HTR-8/SVneo (cell line): ENCODE results near the gene CIB2.

ENCODE experiments used
- DNase-seq: peaks from one replicate; pipeline ENCODE4 v3.0.0; 2011; ENCODE audit warnings: low spot score, mixed read lengths; ENCODE audit not compliant: insufficient read length
- FAIRE-seq: peaks from 2 replicates; lab custom pipeline; 2011; peaks lifted over from hg19 to GRCh38; lab: Jason Lieb, UNC

Gene CIB2

DNA sequence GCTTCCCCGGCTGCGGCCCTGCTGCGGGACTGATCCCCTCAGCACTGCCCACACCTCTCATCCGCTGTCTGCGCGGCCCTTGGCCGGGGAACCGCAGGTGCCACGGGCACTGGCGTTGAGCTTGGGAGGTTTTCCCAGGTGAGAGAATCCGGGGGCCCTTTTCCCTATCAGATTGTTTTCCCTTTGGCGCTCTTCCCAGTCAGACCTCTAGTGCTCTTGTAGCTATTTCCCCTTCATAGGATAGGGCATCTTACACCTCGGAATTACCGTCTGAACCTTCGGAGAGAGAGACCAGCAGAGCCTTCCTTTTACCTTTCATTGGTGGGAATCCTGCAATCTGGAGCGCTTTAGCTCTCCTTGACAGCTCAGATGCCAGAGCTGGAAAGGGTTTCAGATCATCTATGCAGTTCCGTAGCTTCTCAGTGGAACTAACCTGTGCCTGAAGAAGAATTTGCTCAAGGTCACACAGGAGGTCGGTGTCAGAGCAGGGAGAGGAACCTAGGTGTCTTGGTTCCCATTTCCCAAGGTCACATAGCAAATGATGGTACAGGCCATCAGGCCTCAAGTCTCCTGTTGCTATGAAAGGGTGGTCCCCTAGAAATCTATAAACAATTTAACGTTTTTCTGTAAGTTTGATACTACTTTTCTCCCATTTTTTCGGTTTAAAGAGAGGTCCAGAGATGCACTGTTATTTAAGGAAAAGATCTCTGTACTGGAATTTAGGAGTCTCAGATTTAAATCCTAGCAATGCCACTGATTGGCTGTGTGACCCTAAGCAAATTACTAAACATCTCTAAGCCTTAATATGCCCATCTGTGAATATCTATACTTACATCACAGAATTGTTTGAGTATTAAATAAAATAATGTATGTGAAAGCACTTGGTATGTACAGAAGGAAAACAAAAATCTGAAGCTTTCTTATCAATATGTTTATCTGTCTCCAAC, 18.8 kb upstream of the CIB2 start:
- FAIRE-seq (no peak), DNase-seq (no peak)

DNA sequence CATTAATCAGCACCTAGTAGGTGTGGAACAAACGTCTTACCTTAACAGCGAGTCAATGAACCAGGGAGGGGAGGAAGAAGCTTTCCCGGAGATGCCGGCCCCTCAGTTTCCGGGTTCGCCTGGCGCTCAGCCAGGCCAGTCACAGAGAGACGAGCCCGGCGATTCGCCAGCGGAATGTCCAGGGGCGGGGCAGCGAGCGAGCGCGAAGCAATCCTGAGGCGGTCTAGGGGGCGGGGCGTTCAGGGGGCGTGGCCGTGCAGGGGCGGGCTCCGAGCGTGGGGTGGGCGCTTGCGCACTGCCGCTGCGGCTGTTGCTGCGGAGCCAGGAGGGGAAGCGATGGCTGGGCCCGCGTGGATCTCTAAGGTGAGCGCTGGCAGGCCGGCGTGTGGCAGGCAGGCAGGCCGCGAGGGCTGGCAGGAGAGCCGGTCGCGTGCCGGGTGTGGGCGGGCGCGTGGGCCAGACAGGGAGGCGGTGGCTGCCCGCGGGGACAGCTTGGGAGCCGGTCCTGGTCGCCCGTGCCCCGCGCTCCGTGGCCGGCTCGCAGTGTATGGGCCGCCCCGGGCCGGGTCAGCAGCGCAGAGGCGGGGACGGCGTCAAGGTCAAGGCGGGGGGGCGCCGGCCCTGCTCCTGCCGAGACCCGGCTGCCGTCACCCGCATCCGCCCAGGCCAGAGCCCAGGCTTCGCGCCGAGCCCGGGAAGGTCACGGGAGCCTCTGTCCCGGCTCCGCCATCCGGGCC, 18.0 kb upstream of the CIB2 start, which contains the start of gene IDH3A:
Gene IDH3A, plus strand, starts transcription at position 295 of the 737 bp plus-strand sequence. Its CDS starts 42 bp downstream, at position 337.
- peak; percentile 88 for FAIRE-seq

DNA sequence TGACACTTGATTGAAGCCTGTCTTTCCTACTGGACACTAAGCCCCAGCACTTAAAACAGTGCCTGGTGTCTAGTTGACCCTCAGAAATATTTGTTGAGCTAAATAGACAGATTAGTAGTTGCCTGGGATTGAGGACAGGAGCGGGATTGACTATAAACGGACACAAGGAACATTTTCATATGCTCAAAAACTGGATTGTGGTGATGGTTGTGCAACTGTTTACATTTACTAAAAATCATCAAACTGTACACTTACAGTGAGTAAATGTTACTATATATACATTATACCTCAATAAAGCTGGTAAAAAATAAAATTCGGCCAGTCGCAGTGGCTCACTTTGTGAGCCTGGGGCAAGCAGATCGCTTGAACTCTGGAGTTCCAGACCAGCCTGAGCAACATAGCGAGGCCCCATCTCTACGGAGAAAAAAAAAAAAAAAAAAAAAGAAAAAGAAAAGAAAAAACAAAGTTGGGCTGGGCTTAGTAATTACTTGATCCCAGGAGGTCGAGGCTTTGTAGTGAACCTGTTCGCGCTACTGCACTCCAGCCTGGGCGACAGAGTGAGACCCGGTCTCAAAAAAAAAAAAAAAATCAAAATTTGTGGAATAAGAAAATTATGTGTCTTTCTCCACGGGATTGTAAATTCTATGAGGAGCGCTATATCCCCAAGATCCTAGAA, 17.3 kb upstream of the CIB2 start:
- FAIRE-seq, result no peak
- no peak for DNase-seq

More for the DNA sequence above, 18.0 kb upstream of the CIB2 start, which contains the start of gene IDH3A:
- DNase-seq, result peak; percentile 95

DNA sequence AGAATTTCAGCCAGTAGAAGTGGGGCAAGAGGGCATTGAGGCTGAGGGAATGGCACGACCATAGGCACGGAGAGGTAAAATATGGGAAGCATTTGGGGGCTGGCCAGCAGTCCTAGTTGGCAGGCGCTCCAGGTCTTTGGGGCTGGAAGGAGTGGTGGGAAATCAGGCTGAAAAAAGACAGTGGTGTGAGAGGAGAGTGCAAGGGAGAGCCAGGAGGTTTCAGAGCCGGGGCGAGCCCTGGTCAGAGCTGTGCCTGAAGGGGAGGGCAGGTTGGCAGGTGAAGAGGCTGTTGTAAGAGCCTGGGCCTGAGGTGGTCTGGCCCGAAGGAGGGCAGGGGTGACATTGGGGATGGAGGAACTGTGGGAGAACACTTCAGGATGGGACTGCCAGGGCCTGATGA, 16.3 kb upstream of the CIB2 start:
- no peak for DNase-seq

DNA sequence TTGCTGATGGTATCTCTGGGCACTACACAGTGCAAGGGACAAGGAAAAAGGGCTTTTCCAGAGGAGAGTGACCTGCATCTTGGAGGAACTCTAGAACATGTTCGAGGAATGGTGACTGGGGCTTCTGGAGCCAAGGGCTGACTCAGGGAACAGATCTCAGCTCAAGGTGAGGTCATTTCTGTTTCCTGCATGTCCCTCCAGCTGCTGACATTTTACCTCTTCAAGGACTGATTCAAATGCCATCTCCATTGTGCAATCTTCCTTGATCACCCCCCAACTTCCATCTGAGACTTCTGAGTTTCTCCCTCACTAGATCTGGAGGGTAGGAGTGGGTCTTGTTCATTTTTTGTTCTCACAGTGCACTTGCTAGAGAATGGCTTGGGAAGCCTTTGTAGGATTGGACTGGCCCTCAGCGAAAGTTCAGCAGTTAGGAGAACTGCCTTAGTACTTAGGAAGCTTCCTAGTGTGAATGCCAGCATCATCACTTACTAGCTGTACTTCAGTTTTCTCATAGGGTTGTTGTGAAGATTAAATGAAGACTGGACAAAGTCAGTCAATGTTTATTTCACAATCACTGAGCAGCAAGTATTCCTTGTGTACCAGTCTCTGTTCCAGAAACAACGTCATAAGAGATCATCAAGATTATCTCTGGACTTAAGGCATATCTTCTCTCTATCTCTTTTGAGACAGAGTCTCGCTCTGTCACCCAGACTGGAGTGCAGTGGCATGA, 15.3 kb upstream of the CIB2 start:
- DNase-seq, result no peak
- FAIRE-seq, result no peak

More for the DNA sequence above, 16.3 kb upstream of the CIB2 start:
- FAIRE-seq, result no peak

DNA sequence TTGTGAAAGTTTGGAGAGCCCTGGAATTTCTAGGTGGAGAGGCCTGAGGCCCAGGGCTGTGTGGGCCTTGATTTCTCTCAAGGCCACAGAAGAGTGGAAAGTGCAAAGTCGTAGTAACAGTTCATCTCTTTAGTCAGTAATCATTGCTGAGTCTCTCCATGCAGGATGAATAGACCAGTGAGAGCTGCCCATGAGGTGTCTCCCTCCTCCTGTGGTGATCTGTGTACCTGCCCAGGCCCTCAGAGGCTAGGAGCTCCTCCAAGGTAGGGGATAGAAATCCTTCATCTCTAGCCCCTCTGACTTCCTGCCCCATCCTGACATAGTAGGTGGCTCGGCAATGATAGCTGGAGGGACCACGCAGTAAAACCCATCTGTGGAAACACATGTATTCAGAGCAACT, 11.1 kb upstream of the CIB2 start:
- no peak for FAIRE-seq

DNA sequence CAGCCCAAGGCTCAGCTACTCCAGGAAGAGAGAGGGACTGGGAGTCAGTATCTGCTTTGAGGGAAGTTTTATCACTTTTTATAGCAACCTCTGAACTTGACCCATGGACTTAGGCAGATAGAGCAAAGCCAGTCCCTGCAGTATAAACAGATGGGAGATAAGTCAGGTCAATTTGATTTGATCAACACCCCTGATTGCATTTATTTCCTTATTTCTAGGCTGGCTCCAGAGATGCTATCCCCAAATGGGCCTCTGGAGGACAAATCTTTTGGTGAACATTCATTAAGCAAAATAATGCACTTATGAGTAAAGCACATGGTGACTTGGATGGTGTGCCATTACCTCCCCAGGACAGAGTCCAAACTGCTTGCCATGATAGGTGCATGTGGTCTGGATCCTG, 9.0 kb upstream of the CIB2 start:
- DNase-seq (no peak), FAIRE-seq (no peak)

More for the DNA sequence above, 11.1 kb upstream of the CIB2 start:
- no peak for DNase-seq

DNA sequence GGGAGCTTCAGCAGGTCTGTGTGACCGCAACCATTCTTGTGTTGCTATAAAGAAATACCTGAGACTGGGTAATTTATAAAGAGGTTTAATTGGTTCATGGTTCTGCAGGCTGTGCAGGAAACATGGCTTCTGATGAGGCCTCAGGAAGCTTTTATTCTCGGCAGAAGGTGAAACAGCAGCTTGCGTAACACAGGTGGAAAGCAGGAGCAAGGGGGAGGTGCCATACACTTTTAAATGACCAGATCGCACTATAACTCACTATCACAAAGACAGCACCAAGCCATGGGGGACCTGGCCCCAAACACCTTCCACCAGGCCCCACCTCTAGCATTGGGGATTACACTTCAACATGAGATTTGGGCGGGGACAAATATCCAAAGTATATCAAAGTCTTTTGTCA, 8.3 kb upstream of the CIB2 start:
- FAIRE-seq, result no peak
- no peak for DNase-seq

DNA sequence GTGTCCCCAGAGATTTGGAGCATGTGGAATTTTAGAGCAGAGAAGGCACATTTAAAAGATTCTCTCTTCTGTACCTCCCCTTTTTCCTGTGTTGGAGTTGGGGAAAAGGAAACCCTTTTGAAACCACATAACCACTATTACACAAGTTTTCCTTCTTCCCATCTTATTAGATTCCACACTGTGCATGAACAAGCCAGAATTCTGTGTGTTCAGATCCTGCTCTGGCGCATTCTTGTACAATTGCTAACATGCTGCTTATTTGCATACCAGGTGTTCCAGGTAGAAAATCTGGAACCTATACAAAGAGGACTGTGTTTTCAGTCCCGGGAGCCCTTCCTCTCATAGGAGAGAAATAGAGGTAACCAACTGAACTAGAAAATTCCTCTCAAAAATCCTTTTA, 2.6 kb upstream of the CIB2 start:
- no peak for DNase-seq
- no peak for FAIRE-seq

DNA sequence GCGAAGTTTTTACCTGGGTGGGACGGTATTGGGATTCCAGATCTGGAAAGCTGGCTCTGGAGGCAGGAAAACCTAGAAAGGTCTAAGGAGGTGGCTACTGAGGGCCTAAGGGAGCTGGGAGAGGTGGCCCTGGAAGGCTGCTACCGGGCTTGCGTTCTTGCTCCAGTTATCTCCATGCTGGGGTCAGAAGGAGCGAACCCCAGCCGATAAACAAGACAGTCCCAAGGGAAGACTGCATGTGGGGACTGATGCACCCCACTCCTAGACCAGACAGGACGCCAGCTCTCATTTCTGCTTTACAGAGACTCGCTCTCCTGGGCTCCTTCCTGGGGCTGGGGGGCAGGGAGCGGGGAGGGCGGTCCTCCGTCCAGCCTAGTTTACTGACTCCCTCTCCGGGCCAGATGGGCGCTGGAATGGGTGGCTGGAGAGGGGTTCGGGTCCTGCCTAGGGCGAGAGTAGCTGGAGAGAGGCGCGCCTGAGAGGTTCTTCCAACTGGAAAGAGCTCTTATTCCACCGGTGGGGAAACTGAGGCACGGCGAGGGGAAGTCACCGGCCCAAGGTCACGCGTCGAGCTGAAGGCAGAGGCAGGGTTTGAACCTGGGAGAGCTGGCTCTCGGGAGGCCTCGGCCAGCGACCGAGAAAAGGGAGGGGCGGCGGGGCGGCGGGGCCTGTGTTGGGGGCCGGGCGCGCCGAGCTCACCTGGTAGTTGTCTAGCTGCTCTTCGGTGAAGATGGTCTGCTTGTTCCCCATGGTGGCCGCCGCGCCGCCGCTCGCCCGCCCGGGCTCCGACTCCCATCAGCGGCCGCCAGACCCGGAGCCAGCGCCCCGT, 565 bp downstream of the CIB2 start:
- no peak for FAIRE-seq
- no peak for DNase-seq

DNA sequence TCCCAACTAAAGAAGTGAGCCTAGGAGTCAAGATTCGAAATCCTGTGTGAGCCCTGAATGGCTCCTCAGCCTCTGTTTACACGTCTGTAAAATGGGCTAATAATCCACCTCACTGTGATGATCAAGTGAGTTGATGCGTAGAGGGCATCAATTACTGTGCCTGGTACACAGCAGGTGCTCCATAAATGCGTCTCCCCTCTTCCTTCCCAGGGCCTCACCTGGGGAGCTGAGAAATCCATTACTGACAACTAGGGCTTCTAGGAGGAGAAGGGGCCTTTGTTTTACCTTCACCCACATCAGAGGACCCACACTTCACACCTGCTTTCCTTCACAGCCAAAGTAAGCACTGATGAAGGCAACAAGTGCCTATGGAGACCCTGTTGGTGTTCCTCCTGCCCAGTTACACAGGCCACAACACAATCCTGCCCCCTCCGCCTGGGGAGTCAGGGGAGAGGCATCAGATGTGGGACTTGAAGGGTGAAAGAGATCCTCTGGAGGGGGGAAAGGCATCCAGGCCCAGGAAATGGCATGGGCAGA, 1.4 kb downstream of the CIB2 start:
- FAIRE-seq (no peak), DNase-seq (no peak)

DNA sequence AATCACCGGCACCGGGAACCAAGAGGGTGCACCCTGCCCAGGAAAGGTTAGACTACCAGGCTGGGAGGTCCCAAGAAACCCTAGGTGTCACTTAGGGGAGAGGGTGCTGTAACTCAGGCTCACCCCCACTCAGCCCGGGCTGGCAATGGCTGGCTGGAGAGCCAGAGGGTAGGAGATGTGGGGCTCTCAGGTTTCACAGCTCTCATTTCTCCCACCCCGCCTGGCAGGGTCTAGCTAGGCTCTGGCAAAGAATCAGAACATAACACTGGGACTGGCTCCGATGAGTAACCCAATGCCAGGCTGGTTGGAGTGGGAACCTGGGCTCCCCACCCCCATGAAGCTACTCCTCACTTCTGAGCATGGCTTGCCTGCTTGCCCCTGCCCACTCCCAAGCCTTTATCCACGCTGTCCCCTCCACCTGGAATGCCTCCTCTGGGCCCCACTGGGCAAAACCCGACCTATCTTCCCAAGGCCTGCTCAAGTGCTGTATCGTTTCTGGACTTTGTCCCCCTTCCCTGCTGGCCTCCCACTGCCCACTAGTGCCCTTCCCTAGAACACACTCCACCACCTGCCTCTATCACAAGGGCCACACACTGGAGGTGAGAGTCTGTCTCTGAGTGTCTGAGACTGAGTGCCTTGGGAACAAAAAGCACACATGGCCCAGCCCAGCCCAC, 2.0 kb downstream of the CIB2 start:
- DNase-seq, result peak; percentile 44
- FAIRE-seq, result no peak

DNA sequence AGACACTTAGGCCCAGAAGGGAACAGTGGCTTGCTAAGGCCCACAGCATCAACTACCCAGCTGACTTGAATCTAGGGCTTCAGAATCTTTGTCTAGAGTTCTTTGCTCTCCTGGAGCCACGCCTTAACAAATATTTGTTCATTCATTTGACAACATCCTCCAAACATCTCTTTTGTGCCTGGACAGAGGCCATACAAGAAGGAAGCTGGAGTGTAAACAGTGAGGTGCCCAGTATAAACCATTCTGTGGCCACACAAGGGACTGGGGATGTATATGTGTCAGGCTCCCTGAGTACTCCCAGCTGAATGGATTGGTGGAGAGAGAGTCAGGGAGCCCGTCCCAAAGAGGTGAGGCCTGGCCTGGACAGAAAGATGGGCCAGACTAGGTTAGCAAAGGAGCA, 3.4 kb downstream of the CIB2 start:
- FAIRE-seq, result no peak
- DNase-seq, result no peak

DNA sequence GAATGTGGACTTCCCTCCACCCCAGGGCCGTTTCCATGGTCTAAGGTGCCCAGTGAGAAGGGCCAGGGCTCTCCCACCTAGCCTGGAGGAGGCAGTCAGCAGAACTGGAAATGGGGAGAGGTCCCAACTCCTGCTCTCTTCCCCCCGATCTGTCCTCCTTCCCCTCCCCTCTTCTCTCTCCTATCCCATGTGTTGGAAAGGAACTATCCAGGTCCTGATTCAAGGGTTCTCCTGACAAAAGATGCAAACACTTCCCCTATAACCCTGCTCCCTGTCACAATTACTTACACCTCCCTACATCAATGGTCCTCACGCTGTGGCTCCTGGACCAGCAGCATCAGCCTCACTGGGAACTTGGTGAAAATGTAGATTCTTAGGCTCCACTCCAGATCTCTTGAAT, 6.0 kb downstream of the CIB2 start:
- FAIRE-seq (no peak), DNase-seq (no peak)

DNA sequence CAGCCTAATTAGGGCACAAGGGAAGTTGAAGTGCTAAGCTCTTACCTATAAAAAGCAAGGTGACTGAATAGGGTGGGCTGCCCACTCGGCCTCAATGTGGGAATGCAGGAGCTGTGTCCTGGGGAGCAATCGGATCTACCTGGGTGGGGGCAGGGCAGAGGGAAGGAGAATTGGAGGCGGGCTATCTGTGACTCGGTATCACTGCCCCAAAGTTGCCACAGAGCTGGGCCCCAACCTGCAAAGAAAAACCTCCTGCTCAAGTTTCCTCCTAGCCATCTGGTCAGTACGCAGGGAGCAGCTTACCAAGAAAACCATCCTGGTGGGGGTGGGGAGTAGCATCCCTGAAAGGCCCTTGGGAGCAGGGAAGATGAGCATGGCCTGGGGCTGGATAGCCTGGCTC, 10.7 kb downstream of the CIB2 start:
- no peak for DNase-seq
- no peak for FAIRE-seq

DNA sequence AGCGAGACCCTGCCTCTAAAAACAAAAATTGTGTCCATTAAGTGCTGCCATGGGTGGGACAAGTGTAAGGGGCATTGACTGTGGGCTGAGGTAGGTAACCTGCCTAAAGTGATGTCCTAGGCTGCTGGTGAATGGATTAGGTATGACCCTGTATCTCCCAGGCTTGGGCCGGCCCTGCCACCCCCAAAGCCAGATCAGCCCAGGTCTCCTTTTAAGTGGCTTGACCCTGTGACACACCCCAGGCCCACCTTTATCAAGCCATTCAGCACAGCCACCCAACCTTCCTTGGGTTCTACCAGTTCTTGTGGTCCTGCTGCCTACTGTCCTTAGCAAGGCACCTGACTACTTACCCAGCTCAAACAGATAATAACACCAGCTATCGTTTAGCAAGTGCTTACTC, 18.7 kb downstream of the CIB2 start:
- DNase-seq, result no peak
- no peak for FAIRE-seq

DNA sequence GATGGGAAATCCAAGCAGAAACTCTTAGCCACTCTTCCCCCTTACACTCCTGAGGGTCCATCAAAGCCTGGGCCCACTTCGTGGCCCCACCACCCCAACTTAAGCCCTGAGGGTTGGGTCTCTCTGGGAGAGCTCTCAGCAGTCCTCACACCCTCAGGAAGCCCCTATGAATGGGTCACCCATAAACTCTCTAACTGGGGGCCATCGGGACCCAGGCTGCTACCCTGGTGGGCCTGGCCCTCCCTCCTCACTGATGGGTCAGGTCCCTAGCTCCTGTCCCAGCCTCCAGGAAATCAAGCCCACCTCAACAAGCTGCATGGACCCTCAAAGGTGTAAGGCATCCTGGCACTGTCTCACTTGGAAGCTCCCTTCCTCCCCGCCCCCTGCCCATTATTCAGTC, 19.5 kb downstream of the CIB2 start:
- no peak for FAIRE-seq
- DNase-seq, result no peak

DNA sequence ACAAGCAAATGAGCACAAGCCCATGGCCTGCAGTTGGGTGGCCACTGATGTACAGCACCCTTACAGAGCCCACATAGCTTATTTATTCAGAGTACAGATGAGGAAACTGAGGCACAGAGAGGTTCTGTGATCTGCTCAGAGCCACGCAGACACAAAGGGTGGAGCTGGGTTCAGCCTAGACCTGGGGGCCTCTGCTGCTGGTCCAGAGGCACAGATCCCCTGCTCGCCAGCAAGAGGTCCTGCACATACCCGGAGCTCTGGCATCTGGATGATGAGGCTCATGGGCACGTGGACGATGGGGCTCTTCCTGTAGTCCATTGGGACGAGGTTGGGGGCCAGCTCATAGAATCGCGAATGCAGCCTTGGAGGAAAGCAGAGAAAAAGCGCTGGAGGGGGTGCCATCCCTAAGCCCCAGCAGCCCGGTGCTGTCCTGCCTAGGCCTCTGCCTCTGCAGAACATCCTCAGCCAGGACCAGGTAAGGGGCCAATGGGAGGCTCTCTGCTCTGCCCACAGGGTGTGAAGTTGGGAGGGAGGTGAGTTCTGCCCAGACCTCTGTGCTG, 20.2 kb downstream of the CIB2 start:
- no peak for FAIRE-seq
- DNase-seq, result no peak
